NCI-H2107 (cell line): ENCODE results near the gene TOMM40L.
"Not testable (repeated sequence)": the region's sequence is repeated elsewhere in the genome, so short reads cannot be mapped to it uniquely, and the experiment has no call there.

Experiments
- DNase-seq: peaks from one replicate; lab custom pipeline; 2025; lab: John Stamatoyannopoulos, UW

TOMM40L gene

GRCh38 chr1:161222175-161223019 lies 3.5 kb upstream of the TOMM40L start:
- no peak for DNase-seq

GRCh38 chr1:161223805-161224694 lies 1.8 kb upstream of the TOMM40L start:
- DNase-seq, result no peak

- not testable (repeated sequence) for DNase-seq
Measured at GRCh38 chr1:161224695-161225087, 1.2 kb upstream of the TOMM40L start.

GRCh38 chr1:161225178-161225533 lies 704 bp upstream of the TOMM40L start:
- no peak for DNase-seq

- no peak for DNase-seq
Measured at GRCh38 chr1:161226320-161226711, 456 bp downstream of the TOMM40L start.

- no peak for DNase-seq
Measured at GRCh38 chr1:161226759-161227158, 899 bp downstream of the TOMM40L start.

GRCh38 chr1:161227196-161227871 lies 1.5 kb downstream of the TOMM40L start:
- peak; percentile 76 for DNase-seq

- no peak for DNase-seq
Measured at GRCh38 chr1:161228032-161228431, 2.2 kb downstream of the TOMM40L start.

- no peak for DNase-seq
Measured at GRCh38 chr1:161229896-161230295, 4.0 kb downstream of the TOMM40L start.

- DNase-seq, result no peak
Measured at GRCh38 chr1:161230762-161231161, 4.9 kb downstream of the TOMM40L start.

GRCh38 chr1:161233102-161233501 lies 7.2 kb downstream of the TOMM40L start:
- DNase-seq, result no peak

GRCh38 chr1:161235957-161236775 lies 10.3 kb downstream of the TOMM40L start:
- DNase-seq, result no peak

- DNase-seq, result no peak
Measured at GRCh38 chr1:161238039-161238473, 12.2 kb downstream of the TOMM40L start, which contains the start of gene NR1I3. Gene NR1I3 (minus strand): TSS chr1:161238203. CDS start chr1:161236565, 1,638 bp downstream.

- no peak for DNase-seq
Measured at GRCh38 chr1:161241682-161242081, 15.8 kb downstream of the TOMM40L start.

- no peak for DNase-seq
Measured at GRCh38 chr1:161242313-161242712, 16.5 kb downstream of the TOMM40L start.

GRCh38 chr1:161244888-161245287 lies 19.0 kb downstream of the TOMM40L start:
- DNase-seq, result no peak

GRCh38 chr1:161250100-161250499 lies 24.2 kb downstream of the TOMM40L start:
- DNase-seq, result not testable (repeated sequence)

GRCh38 chr1:161250829-161251228 lies 25.0 kb downstream of the TOMM40L start:
- DNase-seq, result no peak

GRCh38 chr1:161251579-161251978 lies 25.7 kb downstream of the TOMM40L start:
- DNase-seq, result no peak

GRCh38 chr1:161255302-161255701 lies 29.4 kb downstream of the TOMM40L start:
- DNase-seq, result not testable (repeated sequence)

GRCh38 chr1:161255955-161256520 lies 30.2 kb downstream of the TOMM40L start:
- DNase-seq, result not testable (repeated sequence)
